ENCODE measurements around the gene KCNMA1.

- no peak for TF ChIP-seq JUND (IDR thresholded peaks at IDR 0.05)
- TF ChIP-seq CTCF (IDR thresholded peaks at IDR 0.05 in 2 of 3, conservative IDR thresholded peaks at IDR 0.05 in 1 of 3; ENCODE audit: borderline replicate concordance in 1 of 3, insufficient read depth in 1 of 3, low read depth in 2 of 3, low read length in 2 of 3) = no peak
- no peak for TF ChIP-seq RAD21 (IDR thresholded peaks at IDR 0.05; ENCODE audit: low read depth)
- TF ChIP-seq ELF1 (IDR thresholded peaks at IDR 0.05; ENCODE audit: borderline replicate concordance, low read depth) = no peak
- TF ChIP-seq MAX (IDR thresholded peaks at IDR 0.05) = no peak
- TF ChIP-seq ZBTB33 (IDR thresholded peaks at IDR 0.05; ENCODE audit: extremely low read depth, insufficient replicate concordance, low read length) = no peak
- no peak for TF ChIP-seq EZH2phosphoT487 (IDR thresholded peaks at IDR 0.05; ENCODE audit: borderline replicate concordance)
- TF ChIP-seq POLR2AphosphoS5 (IDR thresholded peaks at IDR 0.05; ENCODE audit: low read depth, low read length) = no peak
- TF ChIP-seq POLR2A (IDR thresholded peaks at IDR 0.05; ENCODE audit: borderline replicate concordance, extremely low read depth, insufficient read depth, insufficient read length) = no peak
- TF ChIP-seq EGR1 (IDR thresholded peaks at IDR 0.05; ENCODE audit: low read depth) = no peak
- no peak for TF ChIP-seq ZNF274 (IDR thresholded peaks at IDR 0.05; ENCODE audit: low read depth, low read length)
Measured at GRCh38 chr10:77417359-77417758, 220.2 kb downstream of the KCNMA1 start.

Data from HCT116 (cell line).